Osteocyte (in vitro differentiated cells): ENCODE measurements around the gene UNC13A. TPM values are rescaled to one million over a fixed set of nuclear protein-coding genes. Genes with fewer than 3 reads are reported as not detected.

Experiments
- DNase-seq: peaks from one replicate; pipeline ENCODE4 v3.0.0; 2021; ENCODE audit warnings: mixed read lengths; ENCODE audit not compliant: unreplicated experiment; ENCODE audit errors: extremely low spot score
- H3K27ac Mint-ChIP-seq: one replicate; pipeline ENCODE4 v1.8.0; 2021; ENCODE audit warnings: mild to moderate bottlenecking, mixed read lengths; ENCODE audit not compliant: unreplicated experiment
- H3K27me3 Mint-ChIP-seq: one replicate; pipeline ENCODE4 v1.8.0; 2021; ENCODE audit warnings: mixed read lengths; ENCODE audit not compliant: unreplicated experiment
- H3K36me3 Mint-ChIP-seq: one replicate; pipeline ENCODE4 v1.8.0; 2021; ENCODE audit warnings: mixed read lengths; ENCODE audit not compliant: unreplicated experiment
- H3K4me1 Mint-ChIP-seq: one replicate; pipeline ENCODE4 v1.8.0; 2021; ENCODE audit warnings: mixed read lengths; ENCODE audit not compliant: unreplicated experiment
- H3K4me3 Mint-ChIP-seq: one replicate; pipeline ENCODE4 v1.8.0; 2021; ENCODE audit warnings: mild to moderate bottlenecking, moderate library complexity, mixed read lengths; ENCODE audit not compliant: unreplicated experiment
- H3K9me3 Mint-ChIP-seq: one replicate; pipeline ENCODE4 v1.8.0; 2021; ENCODE audit warnings: mixed read lengths; ENCODE audit not compliant: unreplicated experiment
- total RNA-seq: library from RNA; stranded (reverse); gene quantifications from 2 replicates; pipeline ENCODE4 v1.2.1, GENCODE V29; 2021
- TF ChIP-seq, protein P1 (sequence below): fragments of 200-600 bp; sonication (generic); IDR thresholded peaks from 2 replicates; pipeline ENCODE4 v1.5.0; 2021; ENCODE audit warnings: antibody characterized with exemption, mild to moderate bottlenecking, moderate library complexity

The UNC13A gene
- total RNA-seq, 1 donor from 2014 or later, result 1.6 TPM

DNA sequence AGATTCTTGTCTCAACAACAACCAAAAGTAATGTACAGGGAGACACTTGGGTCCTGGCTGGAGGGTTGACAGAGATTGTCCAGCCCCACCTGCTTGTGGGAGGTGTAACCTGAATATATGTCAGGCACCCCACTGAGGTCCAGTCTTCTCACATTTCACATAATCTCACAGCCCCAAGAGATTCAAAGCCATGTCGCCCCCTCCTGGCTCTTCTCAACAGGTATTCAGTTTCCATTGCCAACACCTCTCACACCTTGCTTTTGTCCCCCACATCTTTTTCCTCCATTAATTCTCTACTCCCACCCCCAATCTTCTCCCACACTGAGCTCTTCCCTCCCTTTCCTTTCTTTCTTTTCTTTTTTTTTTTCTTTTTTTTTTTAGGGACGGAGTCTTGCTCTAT lies 11.2 kb downstream of the UNC13A start:
- H3K36me3 Mint-ChIP-seq, result no peaks in the 10 kb centered on the region
- peaks cover 2% of the 10 kb centered on the region for H3K27me3 Mint-ChIP-seq
- H3K4me3 Mint-ChIP-seq, result no peak overlapping the region
- DNase-seq, result no peak
- TF ChIP-seq, protein P1, sequence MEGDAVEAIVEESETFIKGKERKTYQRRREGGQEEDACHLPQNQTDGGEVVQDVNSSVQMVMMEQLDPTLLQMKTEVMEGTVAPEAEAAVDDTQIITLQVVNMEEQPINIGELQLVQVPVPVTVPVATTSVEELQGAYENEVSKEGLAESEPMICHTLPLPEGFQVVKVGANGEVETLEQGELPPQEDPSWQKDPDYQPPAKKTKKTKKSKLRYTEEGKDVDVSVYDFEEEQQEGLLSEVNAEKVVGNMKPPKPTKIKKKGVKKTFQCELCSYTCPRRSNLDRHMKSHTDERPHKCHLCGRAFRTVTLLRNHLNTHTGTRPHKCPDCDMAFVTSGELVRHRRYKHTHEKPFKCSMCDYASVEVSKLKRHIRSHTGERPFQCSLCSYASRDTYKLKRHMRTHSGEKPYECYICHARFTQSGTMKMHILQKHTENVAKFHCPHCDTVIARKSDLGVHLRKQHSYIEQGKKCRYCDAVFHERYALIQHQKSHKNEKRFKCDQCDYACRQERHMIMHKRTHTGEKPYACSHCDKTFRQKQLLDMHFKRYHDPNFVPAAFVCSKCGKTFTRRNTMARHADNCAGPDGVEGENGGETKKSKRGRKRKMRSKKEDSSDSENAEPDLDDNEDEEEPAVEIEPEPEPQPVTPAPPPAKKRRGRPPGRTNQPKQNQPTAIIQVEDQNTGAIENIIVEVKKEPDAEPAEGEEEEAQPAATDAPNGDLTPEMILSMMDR, result no peak
- H3K9me3 Mint-ChIP-seq, result no peaks in the 10 kb centered on the region
- H3K27ac Mint-ChIP-seq, result no peak overlapping the region
- peaks cover 22% of the 10 kb centered on the region for H3K4me1 Mint-ChIP-seq

DNA sequence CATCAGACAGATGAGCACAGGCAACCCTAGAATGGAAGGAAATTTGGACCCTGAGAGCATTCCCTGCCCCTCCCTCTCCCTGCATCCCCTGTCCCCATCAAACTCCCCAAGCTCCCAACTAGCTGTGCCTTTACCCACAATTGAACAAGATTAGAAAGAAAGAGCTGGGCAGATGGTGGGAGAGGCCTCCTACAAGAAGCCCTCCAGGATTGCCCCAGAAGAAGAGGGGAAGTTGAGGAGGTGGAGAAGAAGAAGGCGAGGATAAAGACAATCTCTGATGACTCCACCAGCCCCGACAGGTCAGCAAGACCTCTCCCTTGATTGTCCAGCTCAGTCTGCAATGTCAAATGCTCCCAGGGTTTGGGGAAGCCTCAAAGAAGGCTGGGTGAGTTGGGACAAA lies 11.9 kb downstream of the UNC13A start:
- H3K4me3 Mint-ChIP-seq, result no peak overlapping the region
- no peaks in the 10 kb centered on the region for H3K9me3 Mint-ChIP-seq
- peaks cover 22% of the 10 kb centered on the region for H3K4me1 Mint-ChIP-seq
- H3K27ac Mint-ChIP-seq, result no peak overlapping the region
- TF ChIP-seq, protein P1, result no peak
- no peaks in the 10 kb centered on the region for H3K36me3 Mint-ChIP-seq
- no peak for DNase-seq
- H3K27me3 Mint-ChIP-seq, result peaks cover 2% of the 10 kb centered on the region

DNA sequence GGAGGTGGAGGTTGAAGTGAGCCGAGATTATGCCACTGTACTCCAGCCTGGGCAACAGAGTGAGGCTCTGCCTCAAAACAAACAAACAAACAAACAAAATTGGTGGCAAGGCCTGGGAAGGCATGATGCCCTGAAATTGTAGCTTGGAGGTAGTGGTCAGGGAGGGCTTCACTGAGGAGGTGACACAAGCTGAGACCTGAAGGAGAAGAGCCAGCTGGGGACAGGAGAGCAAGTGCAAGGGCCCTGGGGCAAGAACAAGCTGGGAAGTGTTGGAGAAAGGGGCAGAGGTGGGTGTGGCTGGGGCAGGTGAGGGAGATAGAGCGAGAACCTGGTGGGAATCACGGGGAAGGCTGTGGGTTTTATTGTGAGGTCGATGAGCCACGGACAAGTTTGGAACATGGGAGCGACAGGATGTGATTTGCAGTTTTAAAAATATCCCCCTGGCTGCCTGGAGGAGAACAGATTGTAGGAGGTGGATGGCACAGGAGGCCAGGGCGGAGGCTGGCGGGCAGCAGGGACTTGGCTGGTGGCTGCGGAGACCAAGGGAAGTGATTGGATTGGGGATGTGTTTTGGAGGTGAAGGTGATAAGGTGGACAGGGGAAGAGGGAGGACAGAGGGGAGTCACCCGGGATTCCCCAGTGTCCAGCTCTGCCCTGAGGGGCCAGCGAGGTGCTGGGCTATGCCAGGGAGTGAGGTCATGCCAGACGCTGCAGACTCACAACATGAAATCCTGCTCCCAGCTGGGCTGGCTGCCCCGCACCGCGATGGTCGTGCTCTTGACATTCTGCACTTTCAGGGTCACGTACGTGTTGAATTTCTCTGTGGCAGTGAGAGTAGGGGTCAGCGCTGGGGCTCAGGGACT lies 14.0 kb downstream of the UNC13A start:
- Mint-ChIP-seq H3K9me3 (no peaks in the 10 kb centered on the region), H3K4me1 (peaks cover 6% of the 10 kb centered on the region), H3K4me3 (no peak overlapping the region), H3K27me3 (peaks cover 2% of the 10 kb centered on the region), H3K36me3 (no peaks in the 10 kb centered on the region), H3K27ac (no peak overlapping the region)
- DNase-seq, result no peak
- TF ChIP-seq, protein P1, result no peak

DNA sequence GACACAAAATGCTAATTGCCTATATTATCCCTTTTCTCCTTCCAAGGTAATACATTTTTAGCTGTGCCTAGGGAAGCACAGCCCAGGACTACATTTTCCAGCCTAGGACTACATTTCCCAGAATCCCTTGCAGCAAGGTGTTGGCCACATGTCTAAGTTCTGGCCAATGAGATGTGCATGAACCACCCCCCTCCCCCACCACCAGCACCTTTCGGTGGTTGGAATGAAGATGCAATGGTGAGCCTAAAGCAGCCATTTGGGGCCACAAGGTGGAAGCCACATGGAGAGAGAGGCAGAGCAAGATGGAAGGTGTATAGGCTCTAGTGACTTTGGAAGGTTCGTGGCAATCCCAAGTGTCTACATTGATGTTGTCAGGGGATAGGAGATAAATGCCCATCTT lies 16.2 kb downstream of the UNC13A start:
- DNase-seq, result no peak
- Mint-ChIP-seq H3K27ac (no peak overlapping the region), H3K27me3 (peaks cover 2% of the 10 kb centered on the region), H3K4me1 (peaks cover 2% of the 10 kb centered on the region), H3K9me3 (no peaks in the 10 kb centered on the region), H3K36me3 (no peaks in the 10 kb centered on the region), H3K4me3 (no peak overlapping the region)
- TF ChIP-seq, protein P1, result no peak

DNA sequence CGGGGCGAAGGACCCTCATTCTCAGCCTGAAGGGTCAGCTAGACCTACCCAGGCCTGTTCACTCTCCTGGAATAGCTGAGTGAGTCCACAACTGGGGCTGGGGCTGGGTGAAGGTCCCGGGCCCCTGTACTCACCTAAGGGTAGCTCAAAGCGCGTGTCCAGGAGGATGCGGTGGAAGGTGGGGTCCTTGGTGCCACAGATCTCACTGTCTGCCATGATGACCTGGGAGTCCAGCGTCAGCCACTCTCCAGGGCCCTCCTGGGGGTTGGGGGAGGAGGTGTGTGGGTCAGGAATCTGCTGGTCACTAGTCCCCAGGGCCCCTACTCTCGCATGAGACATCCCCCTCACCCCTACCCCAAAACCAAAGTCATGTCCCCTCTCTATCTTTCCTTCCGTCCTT lies 18.7 kb downstream of the UNC13A start:
- TF ChIP-seq, protein P1, result no peak
- Mint-ChIP-seq H3K9me3 (no peaks in the 10 kb centered on the region), H3K4me3 (no peak overlapping the region), H3K27me3 (no peaks in the 10 kb centered on the region), H3K4me1 (peaks cover 2% of the 10 kb centered on the region), H3K36me3 (no peaks in the 10 kb centered on the region), H3K27ac (no peak overlapping the region)
- no peak for DNase-seq
